SK-N-SH (cell line): ENCODE results near the gene ITGA1. TPM values are rescaled to one million over a fixed set of nuclear protein-coding genes. Genes with fewer than 3 reads are reported as not detected.

Source experiments
- CTCF ChIA-PET: fragments of 300-600, 350-600 bp; formaldehyde crosslinking; extraction: SDS; loops from one replicate; lab custom pipeline; 2021; lab: Yijun Ruan, JAX
- POLR2A ChIA-PET: fragments of 350-600 bp; sonication (Branson Sonifier 250); formaldehyde crosslinking; extraction: SDS; loops from one replicate; lab custom pipeline; 2020; ENCODE audit warnings: antibody characterized with exemption, inconsistent platforms; lab: Yijun Ruan, JAX
- DNase-seq: peaks from one replicate; pipeline ENCODE4 v3.0.0; 2012
- H2AFZ ChIP-seq: fragments of 200-600 bp; sonication (generic); 2 replicates; pipeline ENCODE4 v1.8.1; 2016; ENCODE audit warnings: antibody characterized with exemption, mild to moderate bottlenecking, low read depth
- H3F3A ChIP-seq: fragments of 200-600 bp; sonication (generic); replicated peaks from 2 replicates; pipeline ENCODE3; 2016; ENCODE audit warnings: antibody characterized with exemption, mild to moderate bottlenecking; ENCODE audit not compliant: insufficient read depth
- H3K27ac ChIP-seq, 2 experiments: fragments of 200-500 bp in 1 of 2; fragments of 200-600 bp in 1 of 2; sonication (Bioruptor generic) in 1 of 2; sonication (generic), shearing (Covaris generic) in 1 of 2; 2 replicates each; pipeline versions ENCODE4 v1.5.1 to v1.6.1; 2014 to 2016; ENCODE audit warnings: low read depth in 2 of 2, inconsistent platforms in 1 of 2, low read length in 1 of 2, mild to moderate bottlenecking in 1 of 2, mixed read lengths in 1 of 2
- H3K27me3 ChIP-seq: fragments of 200-600 bp; sonication (generic), shearing (Covaris generic); 2 replicates; pipeline ENCODE4 v1.6.1; 2016; ENCODE audit warnings: mixed run types; ENCODE audit not compliant: insufficient read depth
- H3K36me3 ChIP-seq, 2 experiments: fragments of 200-500 bp in 1 of 2; fragments of 200-600 bp in 1 of 2; sonication (Bioruptor generic) in 1 of 2; sonication (generic) in 1 of 2; replicated peaks in 1 of 2; 2 replicates each; pipeline versions ENCODE3 to v1.5.1; 2014 to 2016; ENCODE audit warnings: low read length in 1 of 2, mild to moderate bottlenecking in 1 of 2; ENCODE audit not compliant: insufficient read depth in 2 of 2, control insufficient read depth in 1 of 2
- H3K4me1 ChIP-seq, 2 experiments: fragments of 200-500 bp in 1 of 2; fragments of 200-600 bp in 1 of 2; sonication (Bioruptor generic) in 1 of 2; sonication (generic), shearing (Covaris generic) in 1 of 2; 2 replicates each; pipeline versions ENCODE4 v1.5.1 to v1.6.1; 2014 to 2016; ENCODE audit warnings: low read depth in 1 of 2, low read length in 1 of 2, mixed run types in 1 of 2; ENCODE audit not compliant: insufficient read depth in 2 of 2, control insufficient read depth in 1 of 2
- H3K4me2 ChIP-seq: fragments of 200-600 bp; sonication (generic), shearing (Covaris generic); 2 replicates; pipeline ENCODE4 v1.6.1; 2017; ENCODE audit warnings: mixed run types
- H3K4me3 ChIP-seq, 2 experiments: fragments of 200-500 bp in 1 of 2; fragments of 200-600 bp in 1 of 2; sonication (Bioruptor generic) in 1 of 2; sonication (generic), shearing (Covaris generic) in 1 of 2; 2 replicates each; pipeline versions ENCODE4 v1.5.1 to v1.8.1; 2014 to 2016; ENCODE audit warnings: low read depth in 2 of 2, inconsistent platforms in 1 of 2, low read length in 1 of 2, mild to moderate bottlenecking in 1 of 2, mixed read lengths in 1 of 2, moderate library complexity in 1 of 2
- H3K79me2 ChIP-seq: fragments of 200-600 bp; sonication (generic); 2 replicates; pipeline ENCODE4 v1.8.1; 2017; ENCODE audit warnings: mild to moderate bottlenecking; ENCODE audit not compliant: insufficient read depth
- H3K9ac ChIP-seq: fragments of 200-600 bp; sonication (generic); 2 replicates; pipeline ENCODE4 v1.6.1; 2017; ENCODE audit warnings: mixed run types
- H3K9me2 ChIP-seq: fragments of 200-600 bp; sonication (generic); 2 replicates; pipeline ENCODE4 v1.6.1; 2017; ENCODE audit warnings: mixed run types
- H3K9me3 ChIP-seq: fragments of 200-600 bp; sonication (generic); 2 replicates; pipeline ENCODE4 v1.6.1; 2017; ENCODE audit warnings: mixed run types, mild to moderate bottlenecking, moderate library complexity
- H4K20me1 ChIP-seq: fragments of 200-600 bp; sonication (generic); 2 replicates; pipeline ENCODE4 v1.6.1; 2017; ENCODE audit warnings: mild to moderate bottlenecking, mixed run types; ENCODE audit not compliant: insufficient read depth
- CHD2 ChIP-seq: fragments of 150-350 bp; IDR thresholded peaks from 2 replicates; pipeline ENCODE4 v1.6.1; 2018; ENCODE audit warnings: low read length; ENCODE audit not compliant: partially characterized antibody
- ELF1 ChIP-seq: IDR thresholded peaks from 2 replicates; pipeline ENCODE4 v1.4.0; 2012
- EP300 ChIP-seq, 2 experiments: IDR thresholded peaks; 2 replicates each; pipeline versions ENCODE4 v1.4.0 to v1.6.1; 2012; ENCODE audit warnings: borderline replicate concordance in 1 of 2, low read depth in 1 of 2, low read length in 1 of 2
- GABPA ChIP-seq: IDR thresholded peaks from 2 replicates; pipeline ENCODE4 v1.4.0; 2012; ENCODE audit warnings: low read depth, mild to moderate bottlenecking
- IRF3 ChIP-seq: fragments of 150-350 bp; IDR thresholded peaks from 2 replicates; pipeline ENCODE4 v1.6.1; 2016; ENCODE audit warnings: mild to moderate bottlenecking, low read depth, low read length
- MEF2A ChIP-seq: IDR thresholded peaks from 2 replicates; pipeline ENCODE4 v1.4.0; 2012; ENCODE audit warnings: low read depth, borderline replicate concordance
- NRF1 ChIP-seq: IDR thresholded peaks from 2 replicates; pipeline ENCODE4 v1.6.1; 2012; ENCODE audit warnings: low read depth, mild to moderate bottlenecking, low read length
- POLR2AphosphoS5 ChIP-seq: IDR thresholded peaks from 2 replicates; pipeline ENCODE4 v1.6.1; 2012; ENCODE audit warnings: low read depth, low read length
- RAD21 ChIP-seq: IDR thresholded peaks from 2 replicates; pipeline ENCODE4 v1.6.1; 2012; ENCODE audit warnings: mild to moderate bottlenecking, low read length
- RCOR1 ChIP-seq: fragments of 150-350 bp; IDR thresholded peaks from 2 replicates; pipeline ENCODE4 v1.6.1; 2017; ENCODE audit warnings: antibody characterized with exemption, low read length
- RFX5 ChIP-seq: IDR thresholded peaks from 2 replicates; pipeline ENCODE4 v1.6.1; 2012; ENCODE audit warnings: mild to moderate bottlenecking, improper control_type of control experiment, low read length
- RXRA ChIP-seq: IDR thresholded peaks from 2 replicates; pipeline ENCODE4 v1.4.0; 2012; ENCODE audit warnings: low read depth, mild to moderate bottlenecking, borderline replicate concordance
- SMC3 ChIP-seq: IDR thresholded peaks from 2 replicates; pipeline ENCODE4 v1.6.1; 2012; ENCODE audit warnings: low read depth, low read length, improper control_type of control experiment
- TCF12 ChIP-seq: IDR thresholded peaks from 2 replicates; pipeline ENCODE4 v1.4.0; 2012
- USF1 ChIP-seq: IDR thresholded peaks from 2 replicates; pipeline ENCODE4 v1.4.0; 2012; ENCODE audit warnings: low read depth, borderline replicate concordance
- ZBTB33 ChIP-seq: IDR thresholded peaks from 2 replicates; pipeline ENCODE4 v1.4.0; 2012; ENCODE audit warnings: low read depth, borderline replicate concordance
- WGBS: methylation state at CpG from one replicate; pipeline ENCODE4 v1.1.6; 2017; ENCODE audit warnings: low lambda C conversion rate; 5-methylcytosine and 5-hydroxymethylcytosine counted together
- polyA plus RNA-seq, 3 experiments: library from polyadenylated mRNA; depleted of rRNA; stranded (reverse); fragments of >200 nt; gene quantifications; 2 replicates each; pipeline ENCODE4 v1.2.3, GENCODE V29; 2012

The ITGA1 gene
- polyA plus RNA-seq, 1 of the 3 experiments (the other 2 are of a cell fraction), result 7.7 TPM

GRCh38 chr5:52903142-52903541, 115.4 kb downstream of the ITGA1 start:
- Histone ChIP-seq H3K27ac (no peak overlapping the region), H3K9me3 (no peaks in the 10 kb centered on the region), H3K27me3 (no peaks in the 10 kb centered on the region), H3K4me2 (no peak overlapping the region), H3K36me3 (peaks cover 5 to 17% of the 10 kb centered on the region in 2 experiments), H4K20me1 (no peaks in the 10 kb centered on the region), H3K9me2 (no peaks in the 10 kb centered on the region), H3F3A (peaks cover 3% of the 10 kb centered on the region), H2AFZ (no peak overlapping the region), H3K79me2 (no peaks in the 10 kb centered on the region; the same call in 1 of the 2 replicates), H3K4me3 (no peak overlapping the region), H3K4me1 (peaks cover 0 to 4% of the 10 kb centered on the region in 2 experiments; a peak in 2 of 4 replicates), H3K9ac (no peak overlapping the region)
- ChIA-PET CTCF (interaction anchor here (0.8 kb wide), 1 partner anchor 12 kb away, joined by 4 read pairs; no protein-coding TSS in a partner anchor), POLR2A (no interaction called here)
- TF ChIP-seq RXRA (no peak), RCOR1 (no peak), MEF2A (no peak), GABPA (no peak), ZBTB33 (no peak), SMC3 (no peak), EP300 (IDR thresholded peaks at IDR 0.05; ENCODE audit: borderline replicate concordance in 1 of 2, low read depth in 1 of 2, low read length in 1 of 2) (no peak)
- 74% methylated on average over 2 of the region's 2 CpGs for WGBS
- no peak for DNase-seq

GRCh38 chr5:52906343-52906742, 118.6 kb downstream of the ITGA1 start:
- Histone ChIP-seq H3K9me3 (no peaks in the 10 kb centered on the region), H3K36me3 (peaks cover under 1 to 2% of the 10 kb centered on the region in 2 experiments), H3K4me2 (no peak overlapping the region), H3K79me2 (no peaks in the 10 kb centered on the region; the same call in 1 of the 2 replicates), H3K9me2 (no peaks in the 10 kb centered on the region), H4K20me1 (no peaks in the 10 kb centered on the region), H3F3A (peaks cover 15% of the 10 kb centered on the region), H2AFZ (no peak overlapping the region)
- CTCF ChIA-PET, result interaction anchor here (0.7 to 1.6 kb wide), 4 partner anchors 9 to 211 kb away, joined by 3 to 6 read pairs (median 3); no protein-coding TSS in a partner anchor
- POLR2A ChIA-PET, result interaction anchor here (0.7 kb wide), 1 partner anchor 13 kb away, joined by 3 read pairs; no protein-coding TSS in a partner anchor
- 91% methylated on average over 1 of the region's 1 CpG for WGBS
- TF ChIP-seq CHD2 (no peak), NRF1 (no peak), ELF1 (no peak), ZBTB33 (no peak), TCF12 (no peak), SMC3 (no peak), USF1 (no peak), EP300 (IDR thresholded peaks at IDR 0.05; ENCODE audit: borderline replicate concordance in 1 of 2, low read depth in 1 of 2, low read length in 1 of 2) (no peak), POLR2AphosphoS5 (no peak), RFX5 (no peak), IRF3 (no peak), RAD21 (no peak), RXRA (no peak)
- TF ChIP-seq, all 33 proteins: peak for 0
- Histone ChIP-seq H3K9ac (no peak overlapping the region), H3K27ac (no peak overlapping the region), H3K4me1 (peaks cover 0 to 20% of the 10 kb centered on the region in 2 experiments; a peak in 2 of 4 replicates), H3K27me3 (no peaks in the 10 kb centered on the region), H3K4me3 (no peak overlapping the region)
- no peak for DNase-seq
